Forelimb muscle (tissue), 1 donor: ENCODE data around the gene ADCY1. TPM values are rescaled to one million over a fixed set of nuclear protein-coding genes. Genes with fewer than 3 reads are reported as not detected.
"Not testable (repeated sequence)": the region's sequence is repeated elsewhere in the genome, so short reads cannot be mapped to it uniquely, and the experiment has no call there.

ENCODE experiments used
- DNase-seq: peaks from one replicate; pipeline ENCODE4 v3.0.0-alpha.2; 2013; ENCODE audit warnings: low read depth
- polyA plus RNA-seq: library from polyadenylated mRNA; unstranded; fragments of 120-200 nt; gene quantifications from one replicate; pipeline ENCODE4 v1.2.1, GENCODE V29; 2013; ENCODE audit not compliant: insufficient read length

ADCY1 gene
- polyA plus RNA-seq, 1 donor: 9.9 TPM

- not testable (repeated sequence) for DNase-seq
These were observed 157.7 kb downstream of the ADCY1 start for GRCh38 chr7:45731692-45732443.

- not testable (repeated sequence) for DNase-seq
These were observed 164.8 kb downstream of the ADCY1 start for GRCh38 chr7:45738920-45739319.

- not testable (repeated sequence) for DNase-seq
These were observed 166.4 kb downstream of the ADCY1 start for GRCh38 chr7:45740573-45740972.

- not testable (repeated sequence) for DNase-seq
These were observed 174.8 kb downstream of the ADCY1 start for GRCh38 chr7:45748976-45749375.

- DNase-seq: not testable (repeated sequence)
These were observed 177.2 kb downstream of the ADCY1 start for GRCh38 chr7:45751352-45751751.

GRCh38 chr7:45756333-45756732 is 182.2 kb downstream of the ADCY1 start:
- not testable (repeated sequence) for DNase-seq

- DNase-seq: not testable (repeated sequence)
These were observed 182.6 kb downstream of the ADCY1 start for GRCh38 chr7:45756757-45757156.

- DNase-seq: not testable (repeated sequence)
These were observed 185.3 kb downstream of the ADCY1 start for GRCh38 chr7:45759464-45759863.

- not testable (repeated sequence) for DNase-seq
These were observed 187.5 kb downstream of the ADCY1 start for GRCh38 chr7:45761545-45762205.

- DNase-seq: not testable (repeated sequence)
These were observed 188.2 kb downstream of the ADCY1 start for GRCh38 chr7:45762225-45762994.

- peak; percentile 95 for DNase-seq
These were observed 194.6 kb downstream of the ADCY1 start for GRCh38 chr7:45768516-45769394.

GRCh38 chr7:45769626-45770025 is 195.5 kb downstream of the ADCY1 start:
- DNase-seq: not testable (repeated sequence)
